NCI-H526 (cell line): Measurements from ENCODE around the gene EPHB2.

Source experiments
- DNase-seq, 2 experiments: peaks; one replicate each; lab custom pipeline; 2025; lab: John Stamatoyannopoulos, UW

Gene EPHB2

GRCh38 chr1:22801761-22802160 is 91.1 kb downstream of the EPHB2 start:
- no peak for DNase-seq

GRCh38 chr1:22803833-22804232 is 93.2 kb downstream of the EPHB2 start:
- DNase-seq = no peak

- DNase-seq = no peak
Measured at GRCh38 chr1:22804406-22804805, 93.8 kb downstream of the EPHB2 start.

- DNase-seq = no peak
Measured at GRCh38 chr1:22804969-22805671, 94.5 kb downstream of the EPHB2 start.

GRCh38 chr1:22805672-22806038 is 95.0 kb downstream of the EPHB2 start:
- DNase-seq = no peak

GRCh38 chr1:22806584-22806983 is 95.9 kb downstream of the EPHB2 start:
- DNase-seq = peak in 1 of 2 experiments; percentile 31

- DNase-seq = no peak
Measured at GRCh38 chr1:22807340-22807739, 96.7 kb downstream of the EPHB2 start.

- DNase-seq = no peak
Measured at GRCh38 chr1:22808186-22808675, 97.6 kb downstream of the EPHB2 start.

- no peak for DNase-seq
Measured at GRCh38 chr1:22808676-22809483, 98.2 kb downstream of the EPHB2 start.

GRCh38 chr1:22809783-22810182 is 99.1 kb downstream of the EPHB2 start:
- no peak for DNase-seq

- no peak for DNase-seq
Measured at GRCh38 chr1:22810378-22810777, 99.7 kb downstream of the EPHB2 start.

- no peak for DNase-seq
Measured at GRCh38 chr1:22812092-22812880, 101.6 kb downstream of the EPHB2 start.

GRCh38 chr1:22812993-22813790 is 102.6 kb downstream of the EPHB2 start:
- DNase-seq = no peak

- DNase-seq = peak in 1 of 2 experiments; percentile 30
Measured at GRCh38 chr1:22814176-22815042, 103.8 kb downstream of the EPHB2 start.

- DNase-seq = no peak
Measured at GRCh38 chr1:22815043-22815365, 104.4 kb downstream of the EPHB2 start.

- no peak for DNase-seq
Measured at GRCh38 chr1:22815421-22816066, 104.9 kb downstream of the EPHB2 start.

- no peak for DNase-seq
Measured at GRCh38 chr1:22816067-22816775, 105.6 kb downstream of the EPHB2 start.

GRCh38 chr1:22816803-22817202 is 106.2 kb downstream of the EPHB2 start:
- no peak for DNase-seq

- no peak for DNase-seq
Measured at GRCh38 chr1:22817462-22817861, 106.8 kb downstream of the EPHB2 start.
